PC-9 (cell line): ENCODE measurements around the gene CSRNP2.

Source experiments
- EZH2 ChIP-seq: fragments of 200-600 bp; sonication (generic); IDR thresholded peaks from 2 replicates; pipeline ENCODE4 v1.8.0; 2017; ENCODE audit warnings: antibody characterized with exemption, low read depth
- TF ChIP-seq, protein P1 (sequence below): fragments of 200-600 bp; sonication (generic); conservative IDR thresholded peaks from 2 replicates; pipeline ENCODE4 v1.6.1; 2017; ENCODE audit warnings: mixed run types, antibody characterized with exemption, mild to moderate bottlenecking, moderate library complexity

DNA sequence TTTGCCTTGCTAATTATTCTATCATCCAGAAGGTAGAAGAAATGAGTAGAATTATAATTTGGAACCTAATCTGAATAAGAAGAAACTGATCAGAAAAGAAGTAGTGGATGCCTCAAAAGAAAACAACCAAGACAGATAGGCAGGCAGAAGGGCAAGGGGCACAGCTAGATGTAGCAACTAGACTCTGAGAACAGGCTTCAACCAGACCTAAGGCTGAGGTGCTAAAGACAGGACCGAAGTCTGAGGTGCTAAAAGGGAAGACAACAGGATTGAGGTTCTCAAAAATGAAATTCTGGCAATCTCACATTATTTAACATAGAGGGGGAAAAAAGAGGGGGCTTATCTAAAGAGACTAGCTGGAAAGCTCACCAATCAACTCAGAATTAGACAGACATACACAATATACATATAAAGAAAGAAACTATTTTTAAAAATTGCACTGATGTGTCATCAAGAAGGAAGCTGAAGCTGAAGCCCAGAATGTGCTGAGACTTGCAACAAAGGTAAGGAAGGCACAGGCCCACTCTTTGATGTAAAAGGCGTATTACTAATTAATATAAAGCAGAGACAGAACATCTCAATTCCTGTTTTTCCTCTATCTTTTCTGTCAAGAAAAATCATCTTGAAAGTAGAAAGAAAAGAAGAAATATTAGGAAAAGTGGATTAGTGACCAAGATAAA is 43.8 kb upstream of the CSRNP2 start:
- TF ChIP-seq EZH2 = no peak
- TF ChIP-seq, protein P1, sequence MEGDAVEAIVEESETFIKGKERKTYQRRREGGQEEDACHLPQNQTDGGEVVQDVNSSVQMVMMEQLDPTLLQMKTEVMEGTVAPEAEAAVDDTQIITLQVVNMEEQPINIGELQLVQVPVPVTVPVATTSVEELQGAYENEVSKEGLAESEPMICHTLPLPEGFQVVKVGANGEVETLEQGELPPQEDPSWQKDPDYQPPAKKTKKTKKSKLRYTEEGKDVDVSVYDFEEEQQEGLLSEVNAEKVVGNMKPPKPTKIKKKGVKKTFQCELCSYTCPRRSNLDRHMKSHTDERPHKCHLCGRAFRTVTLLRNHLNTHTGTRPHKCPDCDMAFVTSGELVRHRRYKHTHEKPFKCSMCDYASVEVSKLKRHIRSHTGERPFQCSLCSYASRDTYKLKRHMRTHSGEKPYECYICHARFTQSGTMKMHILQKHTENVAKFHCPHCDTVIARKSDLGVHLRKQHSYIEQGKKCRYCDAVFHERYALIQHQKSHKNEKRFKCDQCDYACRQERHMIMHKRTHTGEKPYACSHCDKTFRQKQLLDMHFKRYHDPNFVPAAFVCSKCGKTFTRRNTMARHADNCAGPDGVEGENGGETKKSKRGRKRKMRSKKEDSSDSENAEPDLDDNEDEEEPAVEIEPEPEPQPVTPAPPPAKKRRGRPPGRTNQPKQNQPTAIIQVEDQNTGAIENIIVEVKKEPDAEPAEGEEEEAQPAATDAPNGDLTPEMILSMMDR = no peak
